Measurements from ENCODE around the gene MYO7B. TPM values are rescaled to one million over a fixed set of nuclear protein-coding genes. Genes with fewer than 3 reads are reported as not detected.
A peak's percentile ranks its signal among the peaks of the same experiment; 100 is the strongest.
"Not testable (repeated sequence)": the region's sequence is repeated elsewhere in the genome, so short reads cannot be mapped to it uniquely, and the experiment has no call there.

Gene MYO7B
- total RNA-seq, 2 donors from 2014 or later: 0.14 to 0.78 TPM

DNA sequence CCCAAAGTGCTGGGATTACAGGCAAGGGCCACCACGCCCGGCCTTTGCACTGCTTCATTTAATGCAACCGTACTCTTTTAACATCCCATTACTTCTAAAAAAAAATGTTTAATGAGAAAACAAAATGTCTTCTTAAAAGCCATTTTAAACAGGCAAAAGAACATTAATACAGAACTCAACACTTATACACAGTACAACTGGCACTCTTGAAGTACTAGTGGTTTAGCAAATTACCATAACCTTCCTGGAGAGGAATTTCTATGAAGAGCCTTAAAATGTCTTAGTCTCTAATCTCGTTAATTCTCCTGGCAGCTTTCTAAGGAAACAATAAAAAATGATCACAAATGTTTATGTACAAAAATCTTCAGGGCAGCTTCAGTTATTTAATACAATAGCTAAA, 15.1 kb upstream of the MYO7B start:
- Histone ChIP-seq H3K27me3 (replicated peaks; ENCODE audit: insufficient read depth) (no peaks in the 10 kb centered on the region), H3K36me3 (no peaks in the 10 kb centered on the region)

DNA sequence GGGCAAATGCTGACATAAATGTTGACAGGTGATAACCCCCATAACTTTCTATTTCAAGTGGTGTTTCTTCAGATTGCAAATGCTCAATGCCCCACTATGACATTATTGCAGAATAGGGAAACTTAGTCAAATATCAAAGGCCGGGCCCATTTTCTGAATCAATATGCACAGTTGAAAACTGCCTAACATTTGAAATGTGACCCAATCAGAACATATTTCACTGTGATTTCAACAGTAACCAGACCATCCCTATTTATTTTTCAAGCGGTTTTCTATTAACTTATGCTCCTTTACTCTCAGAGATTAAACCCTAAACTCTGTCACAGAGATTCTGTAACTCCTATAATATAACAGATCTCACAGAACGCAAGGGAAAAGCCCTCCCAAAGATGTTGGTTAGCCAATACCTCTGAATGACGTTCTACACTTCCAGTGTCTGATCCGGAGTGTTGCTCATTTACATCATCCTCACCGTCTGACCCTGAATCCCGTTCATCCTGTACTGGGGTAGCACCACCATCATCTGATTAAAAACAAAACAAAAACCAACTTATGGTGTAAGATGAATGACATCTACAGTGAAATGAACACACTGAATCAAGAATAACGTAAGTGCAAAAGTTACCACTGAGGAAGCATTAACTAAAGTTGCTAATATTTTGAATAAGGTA, 12.1 kb upstream of the MYO7B start:
- H3K36me3 ChIP-seq: no peaks in the 10 kb centered on the region
- ATAC-seq (ENCODE audit: insufficient number of reproducible peaks, low FRiP score, low read depth): no peak
- no peaks in the 10 kb centered on the region for H3K9me3 ChIP-seq
- no peak for DNase-seq (ENCODE audit: low spot score)
- H3K27ac ChIP-seq: no peak overlapping the region
- peaks cover 7 to 22% of the 10 kb centered on the region in 2 donors for H3K4me1 ChIP-seq (ENCODE audit: control insufficient read depth in 1 of 2, low read depth in 2 of 2)
- TF ChIP-seq, protein P1, sequence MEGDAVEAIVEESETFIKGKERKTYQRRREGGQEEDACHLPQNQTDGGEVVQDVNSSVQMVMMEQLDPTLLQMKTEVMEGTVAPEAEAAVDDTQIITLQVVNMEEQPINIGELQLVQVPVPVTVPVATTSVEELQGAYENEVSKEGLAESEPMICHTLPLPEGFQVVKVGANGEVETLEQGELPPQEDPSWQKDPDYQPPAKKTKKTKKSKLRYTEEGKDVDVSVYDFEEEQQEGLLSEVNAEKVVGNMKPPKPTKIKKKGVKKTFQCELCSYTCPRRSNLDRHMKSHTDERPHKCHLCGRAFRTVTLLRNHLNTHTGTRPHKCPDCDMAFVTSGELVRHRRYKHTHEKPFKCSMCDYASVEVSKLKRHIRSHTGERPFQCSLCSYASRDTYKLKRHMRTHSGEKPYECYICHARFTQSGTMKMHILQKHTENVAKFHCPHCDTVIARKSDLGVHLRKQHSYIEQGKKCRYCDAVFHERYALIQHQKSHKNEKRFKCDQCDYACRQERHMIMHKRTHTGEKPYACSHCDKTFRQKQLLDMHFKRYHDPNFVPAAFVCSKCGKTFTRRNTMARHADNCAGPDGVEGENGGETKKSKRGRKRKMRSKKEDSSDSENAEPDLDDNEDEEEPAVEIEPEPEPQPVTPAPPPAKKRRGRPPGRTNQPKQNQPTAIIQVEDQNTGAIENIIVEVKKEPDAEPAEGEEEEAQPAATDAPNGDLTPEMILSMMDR (IDR thresholded peaks at IDR 0.05): no peak
- H3K4me3 ChIP-seq: no peak overlapping the region
- no peaks in the 10 kb centered on the region for H3K27me3 ChIP-seq (replicated peaks; ENCODE audit: insufficient read depth)

More for the DNA sequence above, 15.1 kb upstream of the MYO7B start:
- no peak for ATAC-seq (ENCODE audit: insufficient number of reproducible peaks, low FRiP score, low read depth)
- H3K9me3 ChIP-seq: no peaks in the 10 kb centered on the region
- no peak for DNase-seq (ENCODE audit: low spot score)
- peaks cover 13 to 33% of the 10 kb centered on the region in 2 donors for H3K4me1 ChIP-seq (ENCODE audit: control insufficient read depth in 1 of 2, low read depth in 2 of 2)
- no peak overlapping the region for H3K4me3 ChIP-seq
- TF ChIP-seq, protein P1 (IDR thresholded peaks at IDR 0.05): no peak
- H3K27ac ChIP-seq: no peak overlapping the region

- H3K9me3 ChIP-seq; DNase-seq (ENCODE audit: low spot score); H3K4me3 ChIP-seq; ATAC-seq (ENCODE audit: insufficient number of reproducible peaks, low FRiP score, low read depth); H3K36me3 ChIP-seq; H3K27ac ChIP-seq; H3K27me3 ChIP-seq (replicated peaks; ENCODE audit: insufficient read depth): not testable (repeated sequence)
- H3K4me1 ChIP-seq (ENCODE audit: control insufficient read depth in 1 of 2, low read depth in 2 of 2): peaks cover 7 to 22% of the 10 kb centered on the region in 2 donors
Measured at GRCh38 chr2:127524198-127524834, 11.2 kb upstream of the MYO7B start.

GRCh38 chr2:127525691-127526131, 9.8 kb upstream of the MYO7B start:
- DNase-seq (ENCODE audit: low spot score) (no peak), ATAC-seq (ENCODE audit: insufficient number of reproducible peaks, low FRiP score, low read depth) (peak; percentile 1)
- peaks cover 7 to 22% of the 10 kb centered on the region in 2 donors for H3K4me1 ChIP-seq (ENCODE audit: control insufficient read depth in 1 of 2, low read depth in 2 of 2)
- H3K4me3 ChIP-seq: peak overlapping the region; percentile 95
- peak overlapping the region; percentile 83 to 95 for H3K27ac ChIP-seq
- H3K27me3 ChIP-seq (replicated peaks; ENCODE audit: insufficient read depth): no peaks in the 10 kb centered on the region
- H3K9me3 ChIP-seq: no peaks in the 10 kb centered on the region
- no peaks in the 10 kb centered on the region for H3K36me3 ChIP-seq
- TF ChIP-seq, protein P1 (IDR thresholded peaks at IDR 0.05): no peak

- peak within 1 kb of the TSS; percentile 83 to 95 for H3K27ac ChIP-seq
- no peaks in the 10 kb centered on the region for H3K9me3 ChIP-seq
- H3K4me3 ChIP-seq: peak within 1 kb of the TSS; percentile 95
- peaks cover 7 to 22% of the 10 kb centered on the region in 2 donors for H3K4me1 ChIP-seq (ENCODE audit: control insufficient read depth in 1 of 2, low read depth in 2 of 2)
- H3K36me3 ChIP-seq: no peaks in the 10 kb centered on the region
- TF ChIP-seq, protein P1 (IDR thresholded peaks at IDR 0.05): peak; percentile 57
- ATAC-seq (ENCODE audit: insufficient number of reproducible peaks, low FRiP score, low read depth) (peak; percentile 95), DNase-seq (ENCODE audit: low spot score) (peak; percentile 88)
- no peaks in the 10 kb centered on the region for H3K27me3 ChIP-seq (replicated peaks; ENCODE audit: insufficient read depth)
Measured at GRCh38 chr2:127526132-127527000, 9.1 kb upstream of the MYO7B start, which contains the start of gene IWS1. Gene IWS1 (minus strand): TSS chr2:127526489. CDS start chr2:127526208, 281 bp downstream.

Data from thoracic aorta (tissue), 2 donors.